MM.1S (cell line): ENCODE data around the gene ANKRD13A.

ENCODE experiments used
- CTCF ChIP-seq: fragments of 300-600 bp; sonication (generic); IDR thresholded peaks from 2 replicates; pipeline ENCODE4 v1.5.1; 2016; ENCODE audit warnings: antibody characterized with exemption, low read length, mixed read lengths
- EZH2 ChIP-seq: fragments of 300-600 bp; sonication (generic); optimal IDR thresholded peaks from 2 replicates; pipeline ENCODE3; 2017; ENCODE audit warnings: low read depth, mild to moderate bottlenecking, antibody characterized with exemption, low read length, mixed read lengths

DNA sequence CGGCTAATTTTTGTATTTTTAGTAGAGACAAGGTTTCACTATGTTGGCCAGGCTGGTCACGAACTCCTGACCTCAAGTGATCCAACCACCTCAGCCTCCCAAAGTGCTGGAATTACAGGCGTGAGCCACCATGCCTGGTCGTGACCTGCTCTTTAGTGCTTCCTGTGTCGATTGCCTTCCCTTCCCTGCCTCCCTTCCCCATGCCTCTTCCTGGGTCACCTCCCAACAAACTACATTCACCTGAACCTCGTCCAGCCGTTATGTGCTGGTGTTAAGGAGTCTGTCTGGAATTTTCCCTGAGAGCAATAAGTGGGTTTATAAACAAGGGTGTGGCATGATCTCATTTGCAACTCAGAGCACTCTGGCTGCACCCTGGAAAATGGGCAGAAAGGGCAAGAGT lies 81.2 kb downstream of the ANKRD13A start:
- TF ChIP-seq CTCF (no peak), EZH2 (no peak)
